Skeletal muscle satellite cell (primary cell): ENCODE measurements around the gene APCDD1L.

Experiments
- H3K27me3 ChIP-seq: 2 replicates; pipeline ENCODE4 v1.7.0; 2013; ENCODE audit warnings: low read length; ENCODE audit not compliant: control insufficient read depth, insufficient read depth
- H3K36me3 ChIP-seq: 2 replicates; pipeline ENCODE4 v1.7.0; 2013; ENCODE audit warnings: mild to moderate bottlenecking, control low read depth, low read length; ENCODE audit not compliant: insufficient read depth
- H3K4me1 ChIP-seq: 2 replicates; pipeline ENCODE4 v1.7.0; 2013; ENCODE audit warnings: low read length; ENCODE audit not compliant: control insufficient read depth, insufficient read depth
- H3K4me2 ChIP-seq: 2 replicates; pipeline ENCODE4 v1.7.0; 2013; ENCODE audit warnings: mild to moderate bottlenecking, low read length
- H3K4me3 ChIP-seq: 2 replicates; pipeline ENCODE4 v1.7.0; 2013; ENCODE audit warnings: low read length
- H3K9ac ChIP-seq: 2 replicates; pipeline ENCODE4 v1.7.0; 2013; ENCODE audit warnings: mild to moderate bottlenecking, low read depth, low read length, moderate library complexity
- H3K9me3 ChIP-seq: replicated peaks from 2 replicates; pipeline ENCODE4 v1.7.0; 2013; ENCODE audit warnings: mild to moderate bottlenecking, control low read depth, low read length

Gene APCDD1L

GRCh38 chr20:58452667-58453255 is 62.4 kb downstream of the APCDD1L start:
- Histone ChIP-seq H3K4me3 (no peak overlapping the region), H3K9ac (no peak overlapping the region), H3K27me3 (no peaks in the 10 kb centered on the region), H3K36me3 (peaks cover 16% of the 10 kb centered on the region), H3K4me1 (no peaks in the 10 kb centered on the region), H3K4me2 (no peak overlapping the region), H3K9me3 (peaks cover 6% of the 10 kb centered on the region)

- no peak overlapping the region for H3K4me3 ChIP-seq
- no peak overlapping the region for H3K4me2 ChIP-seq
- peaks cover 27% of the 10 kb centered on the region for H3K36me3 ChIP-seq
- no peak overlapping the region for H3K9ac ChIP-seq
- H3K9me3 ChIP-seq: peaks cover 6% of the 10 kb centered on the region
- no peaks in the 10 kb centered on the region for H3K27me3 ChIP-seq
- H3K4me1 ChIP-seq: no peaks in the 10 kb centered on the region
Observed at GRCh38 chr20:58450254-58450653, 64.9 kb downstream of the APCDD1L start.

DNA sequence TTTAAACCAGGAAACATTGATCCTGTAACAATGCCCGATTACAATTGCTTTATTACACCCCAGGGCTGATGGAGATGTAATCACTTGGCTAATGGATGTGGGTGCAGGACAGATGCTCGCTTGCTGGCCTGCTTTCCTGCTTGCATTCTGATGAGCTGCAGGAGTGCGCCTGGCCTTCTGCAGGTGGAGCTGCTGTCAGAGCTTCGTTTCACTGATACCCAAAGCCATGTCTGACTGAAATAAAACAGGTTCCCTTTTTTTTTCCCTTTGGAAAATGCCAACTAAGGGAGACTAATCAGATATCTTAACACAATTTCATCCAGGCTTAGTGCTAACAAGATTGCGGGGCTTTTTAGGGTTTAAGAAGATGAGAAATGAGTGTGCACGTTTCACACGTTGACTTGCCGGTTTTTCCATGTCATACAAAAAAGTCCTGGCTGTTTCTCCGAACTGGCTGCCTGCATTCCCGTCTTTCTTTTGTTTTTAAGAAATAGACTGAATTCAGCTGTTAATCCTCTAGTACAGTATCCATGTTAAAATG is 65.4 kb downstream of the APCDD1L start:
- H3K4me2 ChIP-seq: no peak overlapping the region
- H3K27me3 ChIP-seq: no peaks in the 10 kb centered on the region
- H3K36me3 ChIP-seq: peaks cover 29% of the 10 kb centered on the region
- no peak overlapping the region for H3K9ac ChIP-seq
- no peaks in the 10 kb centered on the region for H3K4me1 ChIP-seq
- H3K9me3 ChIP-seq: peaks cover 6% of the 10 kb centered on the region
- H3K4me3 ChIP-seq: no peak overlapping the region

- H3K27me3 ChIP-seq: no peaks in the 10 kb centered on the region
- H3K9me3 ChIP-seq: peaks cover under 1% of the 10 kb centered on the region
- H3K4me1 ChIP-seq: no peaks in the 10 kb centered on the region
- no peak overlapping the region for H3K4me2 ChIP-seq
- H3K36me3 ChIP-seq: peaks cover 32% of the 10 kb centered on the region
- no peak overlapping the region for H3K4me3 ChIP-seq
- no peak overlapping the region for H3K9ac ChIP-seq
Observed at GRCh38 chr20:58448958-58449357, 66.2 kb downstream of the APCDD1L start.

GRCh38 chr20:58447511-58448391 is 67.4 kb downstream of the APCDD1L start:
- H3K9me3 ChIP-seq: no peaks in the 10 kb centered on the region
- peaks cover 41% of the 10 kb centered on the region for H3K36me3 ChIP-seq
- H3K4me1 ChIP-seq: no peaks in the 10 kb centered on the region
- H3K27me3 ChIP-seq: no peaks in the 10 kb centered on the region
- H3K4me3 ChIP-seq: no peak overlapping the region
- no peak overlapping the region for H3K4me2 ChIP-seq
- no peak overlapping the region for H3K9ac ChIP-seq

- Histone ChIP-seq H3K4me1 (no peaks in the 10 kb centered on the region), H3K27me3 (no peaks in the 10 kb centered on the region), H3K9ac (no peak overlapping the region), H3K4me3 (no peak overlapping the region), H3K36me3 (peaks cover 49% of the 10 kb centered on the region), H3K4me2 (no peak overlapping the region), H3K9me3 (no peaks in the 10 kb centered on the region)
Observed at GRCh38 chr20:58446960-58447265, 68.3 kb downstream of the APCDD1L start.

DNA sequence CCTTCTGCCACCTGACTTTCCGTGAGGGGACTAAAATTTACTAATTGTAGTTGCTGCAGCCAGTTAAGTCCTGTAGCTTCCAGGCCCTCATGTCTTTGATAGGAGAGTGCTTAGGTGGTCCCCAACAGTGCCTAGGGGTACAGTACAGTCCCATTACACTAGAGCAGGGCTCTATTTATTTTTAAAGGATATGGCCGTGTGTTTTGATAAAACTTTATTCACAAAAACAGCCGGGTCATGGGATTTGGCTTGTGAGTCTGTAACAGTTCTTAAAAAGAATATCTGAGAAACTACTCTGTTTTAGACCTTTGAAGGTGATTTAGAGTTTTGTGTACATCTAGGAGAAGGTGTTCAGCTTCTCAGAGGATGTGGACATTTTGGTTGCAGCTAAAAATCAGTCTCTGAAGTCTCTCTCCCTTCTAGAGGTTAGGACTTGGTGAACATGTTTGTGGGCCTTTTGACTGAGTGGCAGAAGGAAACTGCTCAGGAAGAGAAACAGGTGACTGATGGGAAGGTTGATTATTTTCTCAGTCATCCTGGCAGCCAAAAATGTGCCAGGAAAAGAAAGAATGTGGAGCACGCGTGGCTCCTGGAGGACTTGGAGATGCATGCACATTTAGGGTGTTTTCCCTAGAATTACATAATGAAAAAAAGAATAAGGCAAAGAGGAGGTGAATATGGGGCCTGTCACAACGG is 68.8 kb downstream of the APCDD1L start:
- Histone ChIP-seq H3K9ac (no peak overlapping the region), H3K27me3 (no peaks in the 10 kb centered on the region), H3K9me3 (no peaks in the 10 kb centered on the region), H3K4me2 (no peak overlapping the region), H3K4me3 (no peak overlapping the region), H3K36me3 (peaks cover 53% of the 10 kb centered on the region), H3K4me1 (no peaks in the 10 kb centered on the region)

GRCh38 chr20:58444746-58445255 is 70.4 kb downstream of the APCDD1L start:
- H3K9me3 ChIP-seq: no peaks in the 10 kb centered on the region
- no peak overlapping the region for H3K9ac ChIP-seq
- H3K4me3 ChIP-seq: no peak overlapping the region
- no peaks in the 10 kb centered on the region for H3K27me3 ChIP-seq
- H3K4me2 ChIP-seq: no peak overlapping the region
- H3K4me1 ChIP-seq: no peaks in the 10 kb centered on the region
- H3K36me3 ChIP-seq: peaks cover 63% of the 10 kb centered on the region

DNA sequence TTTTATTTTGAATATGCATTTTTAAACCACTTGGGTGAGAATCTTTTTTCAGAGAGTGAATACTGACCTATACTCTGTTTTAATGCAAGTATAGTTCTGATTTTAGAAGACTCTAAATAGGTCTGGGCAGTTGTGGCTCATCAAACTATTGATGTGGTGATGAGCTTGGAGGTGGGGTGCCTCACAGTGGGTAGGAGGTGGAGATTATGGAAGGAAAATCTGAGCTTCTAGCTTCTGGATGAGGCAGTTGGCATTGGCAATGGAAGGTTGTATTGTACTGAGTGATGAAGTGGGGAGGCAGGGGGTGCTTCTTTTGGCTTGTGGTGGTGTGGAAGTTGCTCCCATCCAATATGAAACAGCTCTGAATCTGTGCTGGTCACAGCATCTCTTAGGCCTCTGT is 73.5 kb downstream of the APCDD1L start:
- H3K9me3 ChIP-seq: no peaks in the 10 kb centered on the region
- no peaks in the 10 kb centered on the region for H3K4me1 ChIP-seq
- no peak overlapping the region for H3K9ac ChIP-seq
- H3K27me3 ChIP-seq: no peaks in the 10 kb centered on the region
- no peak overlapping the region for H3K4me3 ChIP-seq
- H3K4me2 ChIP-seq: no peak overlapping the region
- peaks cover 60% of the 10 kb centered on the region for H3K36me3 ChIP-seq

GRCh38 chr20:58440021-58440767 is 75.0 kb downstream of the APCDD1L start:
- Histone ChIP-seq H3K4me3 (no peak overlapping the region), H3K36me3 (peaks cover 53% of the 10 kb centered on the region), H3K9me3 (no peaks in the 10 kb centered on the region), H3K4me1 (no peaks in the 10 kb centered on the region), H3K9ac (no peak overlapping the region), H3K27me3 (no peaks in the 10 kb centered on the region), H3K4me2 (no peak overlapping the region)
